AG10803 (cell line): ENCODE results near the gene ROGDI.
"Not testable (repeated sequence)": the region's sequence is repeated elsewhere in the genome, so short reads cannot be mapped to it uniquely, and the experiment has no call there.

Experiments
- DNase-seq: peaks from one replicate; pipeline ENCODE4 v3.0.0; 2010; ENCODE audit warnings: low read depth
- H3K4me3 ChIP-seq: 2 replicates; pipeline ENCODE4 v1.5.1; 2011; ENCODE audit warnings: mild to moderate bottlenecking, low read length, control low read depth
- CTCF ChIP-seq: conservative IDR thresholded peaks from 2 replicates; pipeline ENCODE4 v1.5.1; 2011; ENCODE audit warnings: mild to moderate bottlenecking, low read length, control low read depth, inconsistent platforms

ROGDI gene

GRCh38 chr16:4790261-4790660 lies 12.2 kb downstream of the ROGDI start:
- DNase-seq: no peak
- H3K4me3 ChIP-seq: no peak overlapping the region
- TF ChIP-seq CTCF: no peak

- TF ChIP-seq CTCF: no peak
- no peak overlapping the region for H3K4me3 ChIP-seq
- DNase-seq: no peak
These were observed 13.5 kb downstream of the ROGDI start for GRCh38 chr16:4788910-4789309.

GRCh38 chr16:4788489-4788889 lies 13.9 kb downstream of the ROGDI start:
- DNase-seq: no peak
- H3K4me3 ChIP-seq: no peak overlapping the region
- TF ChIP-seq CTCF: no peak

GRCh38 chr16:4787627-4788482 lies 14.6 kb downstream of the ROGDI start, which contains the start of gene SEPTIN12:
TSS of gene SEPTIN12 (minus strand) at chr16:4788345. CDS start at chr16:4787645, 700 bp downstream.
- TF ChIP-seq CTCF: no peak
- H3K4me3 ChIP-seq: no peak within 1 kb of the TSS
- DNase-seq: no peak

GRCh38 chr16:4787068-4787467 lies 15.4 kb downstream of the ROGDI start:
- no peak for DNase-seq
- TF ChIP-seq CTCF: no peak
- no peak overlapping the region for H3K4me3 ChIP-seq

- no peak for TF ChIP-seq CTCF
- no peak overlapping the region for H3K4me3 ChIP-seq
- DNase-seq: no peak
These were observed 16.5 kb downstream of the ROGDI start for GRCh38 chr16:4785758-4786433.

GRCh38 chr16:4784444-4784987 lies 17.9 kb downstream of the ROGDI start:
- H3K4me3 ChIP-seq, DNase-seq: not testable (repeated sequence)
